Stomach (tissue), 4 donors: ENCODE data around the gene COL11A2.

Experiments
- CTCF ChIP-seq, 7 experiments: fragments of 450-650 bp in 4 of 7; fragments of 200-600 bp in 3 of 7; sonication (generic) in 3 of 7; IDR thresholded peaks; one replicate each; pipeline ENCODE4 v1.5.1; 2016 to 2019; ENCODE audit warnings: antibody characterized with exemption in 7 of 7, control low read depth in 2 of 7, mild to moderate bottlenecking in 1 of 7
- EP300 ChIP-seq: sonication (generic); formaldehyde crosslinking; IDR thresholded peaks from one replicate; pipeline ENCODE4 v1.6.1; 2017; ENCODE audit warnings: antibody characterized with exemption
- POLR2A ChIP-seq, 4 donors: fragments of 450-650 bp; IDR thresholded peaks; one replicate each; pipeline ENCODE4 v1.6.1; 2016; ENCODE audit warnings: antibody characterized with exemption in 4 of 4, control low read depth in 2 of 4, mild to moderate bottlenecking in 1 of 4, moderate library complexity in 1 of 4

DNA sequence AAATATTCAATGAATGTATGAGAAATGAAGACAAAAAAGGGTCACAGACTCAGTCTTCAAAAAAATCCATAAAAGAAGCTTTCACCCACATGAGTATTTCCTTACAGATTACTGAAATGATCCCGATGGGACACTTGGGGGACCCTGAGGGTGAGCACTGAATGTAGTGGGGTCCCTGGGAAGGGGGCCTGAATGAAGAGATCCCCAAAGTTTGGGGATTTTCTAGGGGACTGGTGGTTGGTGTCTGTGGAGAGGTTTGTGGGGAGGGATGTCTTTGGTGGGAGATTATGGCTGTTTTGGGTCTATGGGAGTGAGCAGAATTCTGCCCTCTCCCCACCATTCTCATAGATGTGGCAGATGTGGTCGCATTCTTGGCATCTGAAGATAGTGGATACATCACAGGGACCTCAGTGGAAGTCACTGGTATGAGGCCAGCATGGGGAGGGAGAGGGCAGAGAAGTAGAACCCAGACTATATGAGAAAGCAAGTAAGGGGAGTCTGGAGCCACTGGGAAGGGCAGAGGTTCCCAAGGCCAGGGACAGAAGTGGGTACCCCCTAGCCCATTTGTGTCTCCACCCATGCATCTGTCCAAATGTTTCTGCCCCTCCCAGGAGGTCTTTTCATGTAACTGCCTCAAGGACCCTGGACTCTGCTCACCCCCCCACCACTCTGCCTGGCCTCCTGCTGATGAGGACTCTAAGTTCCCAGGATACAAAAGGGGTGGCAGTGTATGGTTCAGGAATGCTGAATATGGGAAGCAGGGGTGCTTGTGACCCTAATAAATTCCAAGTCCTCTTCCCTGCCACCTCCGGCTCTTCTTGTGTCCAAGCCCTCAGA is 14.0 kb upstream of the COL11A2 start:
- TF ChIP-seq CTCF (IDR thresholded peaks at IDR 0.05): no peak
- TF ChIP-seq POLR2A (IDR thresholded peaks at IDR 0.05): no peak
- TF ChIP-seq EP300: no peak
